ENCODE data around the gene REXO5. TPM values are rescaled to one million over a fixed set of nuclear protein-coding genes. Genes with fewer than 3 reads are reported as not detected.

Gene REXO5
- total and polyA plus RNA-seq, 8 donors = 2.9 to 16.3 (median 11.9) TPM

DNA sequence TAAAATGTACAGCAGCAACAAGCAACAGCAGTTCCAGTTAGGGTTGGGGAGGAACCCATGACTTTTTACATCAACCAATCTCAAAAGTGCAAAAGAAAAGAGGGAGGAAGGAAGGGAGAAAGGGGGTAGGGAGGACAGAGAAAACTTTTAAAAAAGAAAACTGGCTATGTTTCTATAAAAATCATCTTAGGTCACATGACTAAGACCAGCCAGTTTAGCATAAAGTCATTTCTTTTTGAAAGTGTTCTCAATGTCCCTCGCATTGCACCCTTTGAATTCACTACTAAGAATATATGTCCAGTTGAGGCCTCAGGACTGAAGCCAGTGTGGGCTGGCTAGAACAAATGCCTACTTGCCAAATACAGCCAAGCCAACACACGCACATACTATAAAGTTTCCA, 64.9 kb downstream of the REXO5 start:
- no peak overlapping the region for H3K4me3 ChIP-seq
- intact Hi-C loops (cut with DNase I) = no loop called here
- TF ChIP-seq, protein P1, sequence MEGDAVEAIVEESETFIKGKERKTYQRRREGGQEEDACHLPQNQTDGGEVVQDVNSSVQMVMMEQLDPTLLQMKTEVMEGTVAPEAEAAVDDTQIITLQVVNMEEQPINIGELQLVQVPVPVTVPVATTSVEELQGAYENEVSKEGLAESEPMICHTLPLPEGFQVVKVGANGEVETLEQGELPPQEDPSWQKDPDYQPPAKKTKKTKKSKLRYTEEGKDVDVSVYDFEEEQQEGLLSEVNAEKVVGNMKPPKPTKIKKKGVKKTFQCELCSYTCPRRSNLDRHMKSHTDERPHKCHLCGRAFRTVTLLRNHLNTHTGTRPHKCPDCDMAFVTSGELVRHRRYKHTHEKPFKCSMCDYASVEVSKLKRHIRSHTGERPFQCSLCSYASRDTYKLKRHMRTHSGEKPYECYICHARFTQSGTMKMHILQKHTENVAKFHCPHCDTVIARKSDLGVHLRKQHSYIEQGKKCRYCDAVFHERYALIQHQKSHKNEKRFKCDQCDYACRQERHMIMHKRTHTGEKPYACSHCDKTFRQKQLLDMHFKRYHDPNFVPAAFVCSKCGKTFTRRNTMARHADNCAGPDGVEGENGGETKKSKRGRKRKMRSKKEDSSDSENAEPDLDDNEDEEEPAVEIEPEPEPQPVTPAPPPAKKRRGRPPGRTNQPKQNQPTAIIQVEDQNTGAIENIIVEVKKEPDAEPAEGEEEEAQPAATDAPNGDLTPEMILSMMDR (IDR thresholded peaks at IDR 0.05) = no peak
- ATAC-seq (no peak), DNase-seq (no peak)
- no peaks in the 10 kb centered on the region for H3K27me3 ChIP-seq
- peak overlapping the region in 1 of 2 donors; percentile 50 for H3K27ac ChIP-seq
- H3K4me1 ChIP-seq = peaks cover 49 to 85% of the 10 kb centered on the region in 2 donors
- H3K9me3 ChIP-seq = no peaks in the 10 kb centered on the region
- H3K36me3 ChIP-seq = no peaks in the 10 kb centered on the region

DNA sequence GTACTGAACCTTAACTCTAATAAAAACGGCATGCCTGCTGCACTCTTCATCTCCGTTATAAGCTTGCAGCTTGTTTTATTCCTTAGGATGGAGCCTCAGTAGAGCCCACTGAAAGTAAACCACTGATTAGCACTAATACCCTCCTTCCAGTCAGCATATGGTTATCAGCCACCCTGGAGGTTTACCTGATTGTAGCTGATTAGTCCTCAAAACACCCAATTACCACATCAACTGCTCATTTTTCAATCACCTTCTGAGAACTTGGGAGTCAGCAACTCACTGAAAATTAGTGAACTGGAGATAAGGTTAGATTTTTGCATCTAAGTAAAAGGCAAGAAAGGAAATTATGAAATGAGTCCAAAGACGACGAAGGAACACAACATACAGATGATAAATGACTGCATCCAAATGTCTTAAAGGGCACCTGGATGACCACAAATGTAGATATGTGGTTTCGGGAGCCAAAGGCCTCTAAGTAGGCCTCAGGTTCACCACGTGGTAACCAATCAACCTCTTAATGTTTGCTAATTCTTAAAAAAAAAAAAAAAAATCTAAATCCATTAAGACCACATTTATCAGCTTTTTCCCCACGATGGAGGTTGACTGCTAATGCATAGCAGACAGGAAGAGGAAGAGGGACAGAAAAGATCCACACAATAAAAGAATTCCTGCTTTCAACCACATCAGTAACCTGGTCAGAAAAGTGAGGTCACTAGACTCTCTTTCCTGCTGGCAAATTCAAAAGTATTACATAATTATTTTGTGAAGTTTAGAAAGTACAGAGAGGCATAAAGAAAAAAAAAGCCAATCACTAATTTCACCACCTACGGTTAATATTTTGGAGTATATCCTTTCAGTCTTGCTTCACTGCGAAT, 65.9 kb downstream of the REXO5 start:
- intact Hi-C loops (cut with DNase I) = no loop called here
- H3K27ac ChIP-seq = peak overlapping the region in 1 of 2 donors; percentile 50
- no peaks in the 10 kb centered on the region for H3K9me3 ChIP-seq
- no peak overlapping the region for H3K4me3 ChIP-seq
- H3K27me3 ChIP-seq = no peaks in the 10 kb centered on the region
- H3K36me3 ChIP-seq = no peaks in the 10 kb centered on the region
- TF ChIP-seq, protein P1 (IDR thresholded peaks at IDR 0.05) = no peak
- DNase-seq (no peak), ATAC-seq (no peak)
- peaks cover 47 to 76% of the 10 kb centered on the region in 2 donors for H3K4me1 ChIP-seq

DNA sequence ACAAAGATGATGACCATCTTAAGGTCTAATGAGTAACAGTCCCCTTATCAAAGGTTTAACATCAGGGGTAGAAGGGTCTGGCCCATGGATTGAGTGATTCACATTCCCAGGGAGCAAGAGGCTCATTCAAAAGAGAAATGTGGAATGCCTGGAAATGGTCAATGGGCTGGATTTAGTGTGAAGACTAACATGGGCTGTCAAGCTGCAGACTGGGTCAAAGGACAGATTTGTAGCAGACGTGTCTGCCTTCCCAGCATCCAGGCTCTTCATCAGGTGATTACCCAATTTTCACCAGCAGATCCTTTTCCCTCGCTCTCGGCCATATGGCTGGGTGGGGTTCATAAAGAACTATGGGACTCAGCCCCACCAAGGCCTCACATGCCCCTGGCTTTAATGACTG, 67.0 kb downstream of the REXO5 start:
- Histone ChIP-seq H3K4me1 (peaks cover 53 to 75% of the 10 kb centered on the region in 2 donors), H3K4me3 (no peak overlapping the region), H3K27me3 (no peaks in the 10 kb centered on the region), H3K36me3 (no peaks in the 10 kb centered on the region), H3K9me3 (no peaks in the 10 kb centered on the region), H3K27ac (peak overlapping the region in 1 of 2 donors; percentile 67)
- no peak for ATAC-seq
- DNase-seq = no peak
- TF ChIP-seq, protein P1 (IDR thresholded peaks at IDR 0.05) = no peak
- intact Hi-C loops (cut with DNase I) = no loop called here

DNA sequence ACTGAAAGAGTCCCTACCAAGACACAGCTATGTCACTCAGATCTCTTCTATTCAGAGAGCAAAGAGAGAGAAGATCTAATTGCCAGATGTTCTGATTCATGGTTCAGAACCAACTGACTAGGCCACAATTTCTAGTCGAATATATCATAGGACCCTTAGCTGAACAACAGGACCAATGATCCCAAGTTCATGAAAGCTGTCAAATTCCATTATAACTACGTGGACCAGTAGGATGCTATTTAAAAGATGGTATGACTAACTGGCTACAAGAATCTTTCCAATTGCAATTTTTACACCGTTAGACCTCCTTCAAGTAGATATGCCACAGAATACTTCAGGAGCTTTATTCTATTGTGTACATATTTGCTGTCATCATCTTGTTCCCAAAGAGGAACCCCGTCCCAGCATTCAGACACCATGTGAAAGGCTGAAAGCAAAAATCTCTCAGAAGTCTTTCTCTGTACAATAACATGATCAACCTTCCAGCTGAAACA, 67.8 kb downstream of the REXO5 start:
- intact Hi-C loops (cut with DNase I) = no loop called here
- H3K4me3 ChIP-seq = no peak overlapping the region
- H3K27me3 ChIP-seq = no peaks in the 10 kb centered on the region
- TF ChIP-seq, protein P1 (IDR thresholded peaks at IDR 0.05) = no peak
- ATAC-seq (no peak), DNase-seq (no peak)
- H3K27ac ChIP-seq = peak overlapping the region in 1 of 2 donors; percentile 67
- no peaks in the 10 kb centered on the region for H3K9me3 ChIP-seq
- H3K36me3 ChIP-seq = no peaks in the 10 kb centered on the region
- H3K4me1 ChIP-seq = peaks cover 52 to 75% of the 10 kb centered on the region in 2 donors

DNA sequence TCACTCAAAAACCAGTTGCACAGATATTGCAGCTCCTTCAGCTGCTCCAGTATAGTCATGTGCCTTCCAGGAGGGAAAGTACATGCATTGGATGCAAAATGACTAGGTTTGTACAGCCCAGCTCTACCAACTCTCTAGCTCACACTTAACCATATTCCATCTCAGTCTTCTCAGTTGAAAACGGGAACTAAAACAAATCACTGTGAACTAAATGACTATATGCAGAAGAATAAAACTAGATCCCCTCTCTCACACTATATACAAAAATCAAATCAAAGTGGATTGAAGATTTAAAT, 69.0 kb downstream of the REXO5 start:
- H3K4me1 ChIP-seq = peaks cover 46 to 75% of the 10 kb centered on the region in 2 donors

More for the DNA sequence above, 69.0 kb downstream of the REXO5 start:
- no peak overlapping the region for H3K27ac ChIP-seq
- H3K27me3 ChIP-seq = no peaks in the 10 kb centered on the region
- no peaks in the 10 kb centered on the region for H3K36me3 ChIP-seq
- DNase-seq (no peak), ATAC-seq (no peak)
- intact Hi-C loops (cut with DNase I) = no loop called here
- H3K9me3 ChIP-seq = no peaks in the 10 kb centered on the region
- TF ChIP-seq, protein P1 (IDR thresholded peaks at IDR 0.05) = no peak
- no peak overlapping the region for H3K4me3 ChIP-seq

All from left lung (tissue), 10 donors.